Adipocyte (in vitro differentiated cells): Measurements from ENCODE around the gene GDF2.

Experiments
- DNase-seq: peaks from one replicate; pipeline ENCODE4 v3.0.0-alpha.2; 2015; ENCODE audit warnings: low read depth
- H3K27me3 ChIP-seq: replicated peaks from 2 replicates; pipeline ENCODE4 v1.7.0; 2013; ENCODE audit warnings: mild to moderate bottlenecking, low read length, moderate library complexity; ENCODE audit not compliant: control insufficient read depth, insufficient read depth
- H3K36me3 ChIP-seq: 2 replicates; pipeline ENCODE4 v1.7.0; 2013; ENCODE audit warnings: low read length, mild to moderate bottlenecking, moderate library complexity; ENCODE audit not compliant: control insufficient read depth, insufficient read depth, severe bottlenecking
- H3K4me1 ChIP-seq: 2 replicates; pipeline ENCODE4 v1.7.0; 2013; ENCODE audit warnings: mild to moderate bottlenecking, low read length, moderate library complexity; ENCODE audit not compliant: control insufficient read depth, insufficient read depth
- H3K4me3 ChIP-seq: 2 replicates; pipeline ENCODE4 v1.7.0; 2013; ENCODE audit warnings: mild to moderate bottlenecking, low read length, moderate library complexity
- H3K9ac ChIP-seq: 2 replicates; pipeline ENCODE4 v1.7.0; 2013; ENCODE audit warnings: mild to moderate bottlenecking, low read length, moderate library complexity
- H3K9me3 ChIP-seq: 2 replicates; pipeline ENCODE4 v1.7.0; 2013; ENCODE audit warnings: mild to moderate bottlenecking, low read length, moderate library complexity; ENCODE audit not compliant: control insufficient read depth

GDF2 gene

GRCh38 chr10:47294501-47294900 lies 27.8 kb upstream of the GDF2 start:
- no peaks in the 10 kb centered on the region for H3K36me3 ChIP-seq
- peaks cover 26% of the 10 kb centered on the region for H3K27me3 ChIP-seq
- no peaks in the 10 kb centered on the region for H3K9me3 ChIP-seq
- H3K4me3 ChIP-seq: no peak overlapping the region
- no peak for DNase-seq
- H3K4me1 ChIP-seq: peaks cover 11% of the 10 kb centered on the region
- no peak overlapping the region for H3K9ac ChIP-seq

- Histone ChIP-seq H3K27me3 (peaks cover 20% of the 10 kb centered on the region), H3K9me3 (no peaks in the 10 kb centered on the region), H3K36me3 (no peaks in the 10 kb centered on the region), H3K9ac (no peak overlapping the region), H3K4me3 (no peak overlapping the region), H3K4me1 (peaks cover 11% of the 10 kb centered on the region)
- no peak for DNase-seq
These were observed 26.8 kb upstream of the GDF2 start for GRCh38 chr10:47295411-47295810.

GRCh38 chr10:47296156-47296894 lies 25.9 kb upstream of the GDF2 start:
- Histone ChIP-seq H3K9ac (peak overlapping the region; percentile 29), H3K4me3 (peak overlapping the region; percentile 59), H3K27me3 (peaks cover 16% of the 10 kb centered on the region), H3K36me3 (no peaks in the 10 kb centered on the region), H3K9me3 (no peaks in the 10 kb centered on the region), H3K4me1 (peaks cover 11% of the 10 kb centered on the region)
- peak; percentile 34 for DNase-seq

- H3K9ac ChIP-seq: no peak overlapping the region
- H3K4me1 ChIP-seq: peaks cover 11% of the 10 kb centered on the region
- peaks cover 13% of the 10 kb centered on the region for H3K27me3 ChIP-seq
- H3K9me3 ChIP-seq: no peaks in the 10 kb centered on the region
- no peak for DNase-seq
- H3K36me3 ChIP-seq: no peaks in the 10 kb centered on the region
- H3K4me3 ChIP-seq: no peak overlapping the region
These were observed 25.3 kb upstream of the GDF2 start for GRCh38 chr10:47296941-47297340.

GRCh38 chr10:47297866-47298540 lies 24.3 kb upstream of the GDF2 start:
- Histone ChIP-seq H3K4me3 (no peak overlapping the region), H3K27me3 (peaks cover 11% of the 10 kb centered on the region), H3K36me3 (no peaks in the 10 kb centered on the region), H3K9me3 (no peaks in the 10 kb centered on the region), H3K4me1 (peaks cover 11% of the 10 kb centered on the region), H3K9ac (no peak overlapping the region)
- DNase-seq: no peak

GRCh38 chr10:47298715-47299114 lies 23.5 kb upstream of the GDF2 start:
- peaks cover 13% of the 10 kb centered on the region for H3K27me3 ChIP-seq
- peaks cover 11% of the 10 kb centered on the region for H3K4me1 ChIP-seq
- H3K9me3 ChIP-seq: no peaks in the 10 kb centered on the region
- no peak overlapping the region for H3K4me3 ChIP-seq
- no peak overlapping the region for H3K9ac ChIP-seq
- no peaks in the 10 kb centered on the region for H3K36me3 ChIP-seq
- no peak for DNase-seq

GRCh38 chr10:47299611-47300428 lies 22.4 kb upstream of the GDF2 start, which contains the start of gene GDF10:
Gene GDF10, plus strand, starts transcription at chr10:47300197. Its CDS starts 455 bp downstream, at chr10:47300652.
- H3K9ac ChIP-seq: peak within 1 kb of the TSS; percentile 59
- no peaks in the 10 kb centered on the region for H3K9me3 ChIP-seq
- peaks cover 13% of the 10 kb centered on the region for H3K27me3 ChIP-seq
- DNase-seq: peak; percentile 15
- peak within 1 kb of the TSS; percentile 73 for H3K4me3 ChIP-seq
- H3K4me1 ChIP-seq: peaks cover 11% of the 10 kb centered on the region
- no peaks in the 10 kb centered on the region for H3K36me3 ChIP-seq

- H3K36me3 ChIP-seq: no peaks in the 10 kb centered on the region
- peak; percentile 37 for DNase-seq
- H3K4me3 ChIP-seq: peak overlapping the region; percentile 73
- H3K27me3 ChIP-seq: peaks cover 13% of the 10 kb centered on the region
- no peaks in the 10 kb centered on the region for H3K9me3 ChIP-seq
- H3K4me1 ChIP-seq: peaks cover 11% of the 10 kb centered on the region
- H3K9ac ChIP-seq: peak overlapping the region; percentile 59
These were observed 21.8 kb upstream of the GDF2 start for GRCh38 chr10:47300429-47300931.

- Histone ChIP-seq H3K9me3 (no peaks in the 10 kb centered on the region), H3K36me3 (no peaks in the 10 kb centered on the region), H3K9ac (no peak overlapping the region), H3K27me3 (peaks cover 13% of the 10 kb centered on the region), H3K4me1 (peaks cover 5% of the 10 kb centered on the region), H3K4me3 (no peak overlapping the region)
- DNase-seq: no peak
These were observed 20.4 kb upstream of the GDF2 start for GRCh38 chr10:47301833-47302232.

- no peaks in the 10 kb centered on the region for H3K9me3 ChIP-seq
- H3K36me3 ChIP-seq: no peaks in the 10 kb centered on the region
- DNase-seq: no peak
- no peak overlapping the region for H3K4me3 ChIP-seq
- peaks cover 13% of the 10 kb centered on the region for H3K27me3 ChIP-seq
- H3K4me1 ChIP-seq: peaks cover 5% of the 10 kb centered on the region
- no peak overlapping the region for H3K9ac ChIP-seq
These were observed 19.1 kb upstream of the GDF2 start for GRCh38 chr10:47303105-47303504.

GRCh38 chr10:47303866-47304265 lies 18.4 kb upstream of the GDF2 start:
- no peak overlapping the region for H3K4me3 ChIP-seq
- H3K4me1 ChIP-seq: peaks cover 5% of the 10 kb centered on the region
- H3K36me3 ChIP-seq: no peaks in the 10 kb centered on the region
- no peak overlapping the region for H3K9ac ChIP-seq
- H3K9me3 ChIP-seq: no peaks in the 10 kb centered on the region
- DNase-seq: no peak
- H3K27me3 ChIP-seq: peaks cover 13% of the 10 kb centered on the region
